Esophagus muscularis mucosa (tissue), 4 donors: ENCODE measurements around the gene ANKRD34A. TPM values are rescaled to one million over a fixed set of nuclear protein-coding genes. Genes with fewer than 3 reads are reported as not detected.

ENCODE experiments used
- DNase-seq: peaks from one replicate; pipeline ENCODE4 v3.0.0-alpha.2; 2017; ENCODE audit errors: extremely low spot score
- H3K27ac ChIP-seq, 4 donors: fragments of 200-600 bp; sonication (generic); replicated peaks in 1 of 4; 1 replicate in 3 of 4; 2 replicates in 1 of 4; pipeline ENCODE4 v1.5.1; 2016 to 2019; ENCODE audit warnings: mild to moderate bottlenecking in 1 of 4
- H3K27me3 ChIP-seq, 4 donors: fragments of 200-600 bp; sonication (generic); one replicate each; pipeline versions ENCODE4 v1.5.1 to v1.6.0; 2016 to 2019
- H3K36me3 ChIP-seq, 4 donors: fragments of 200-600 bp; sonication (generic); one replicate each; pipeline ENCODE4 v1.5.1; 2016 to 2019
- H3K4me1 ChIP-seq, 4 donors: fragments of 200-600 bp; sonication (generic); one replicate each; pipeline ENCODE4 v1.5.1; 2016 to 2019
- H3K4me3 ChIP-seq, 4 donors: fragments of 200-600 bp; sonication (generic); 1 replicate in 2 of 4; 2 replicates in 2 of 4; pipeline ENCODE4 v1.5.1; 2016 to 2019; ENCODE audit warnings: mild to moderate bottlenecking in 4 of 4, moderate library complexity in 1 of 4
- H3K9me3 ChIP-seq, 4 donors: fragments of 200-600 bp; sonication (generic); 1 replicate in 3 of 4; 2 replicates in 1 of 4; pipeline ENCODE4 v1.5.1; 2016 to 2019
- CTCF ChIP-seq, 3 experiments: fragments of 200-600 bp in 2 of 3; fragments of 450-650 bp in 1 of 3; sonication (generic) in 2 of 3; IDR thresholded peaks; one replicate each; pipeline ENCODE4 v1.5.1; 2017 to 2019; ENCODE audit warnings: antibody characterized with exemption in 3 of 3, mild to moderate bottlenecking in 2 of 3, moderate library complexity in 1 of 3
- EP300 ChIP-seq: sonication (generic); formaldehyde crosslinking; IDR thresholded peaks from one replicate; pipeline ENCODE4 v1.6.1; 2017; ENCODE audit warnings: antibody characterized with exemption
- POLR2A ChIP-seq: fragments of 450-650 bp; IDR thresholded peaks from one replicate; pipeline ENCODE4 v1.6.1; 2017; ENCODE audit warnings: antibody characterized with exemption, moderate library complexity, mild to moderate bottlenecking, low read depth
- POLR2AphosphoS5 ChIP-seq, 2 donors: sonication (generic); formaldehyde crosslinking; IDR thresholded peaks; one replicate each; pipeline ENCODE4 v1.6.1; 2017; ENCODE audit warnings: antibody characterized with exemption in 2 of 2
- WGBS: methylation state at CpG from one replicate; pipeline ENCODE4 v1.1.5; 2018; 5-methylcytosine and 5-hydroxymethylcytosine counted together
- intact Hi-C: fragments of 100-400 bp; cut with DNase I; formaldehyde crosslinking; loops from one replicate; pipeline ENCODE4 v1.15.1; 2023
- total RNA-seq, 4 donors: library from RNA; depleted of rRNA; stranded (reverse); fragments of >200 nt; gene quantifications; one replicate each; pipeline versions ENCODE4 v1.1.0 to v1.2.1, GENCODE V29; 2016

Gene ANKRD34A
- total RNA-seq, 4 donors from 2014 or later, result 0.66 to 1.7 (median 1.3) TPM

GRCh38 chr1:145957443-145958319 is 6.7 kb downstream of the ANKRD34A start, which contains the start of gene LIX1L:
TSS of gene LIX1L (minus strand) at chr1:145958017. CDS start at chr1:145957927, 90 bp downstream.
- Histone ChIP-seq H3K27ac (peak within 1 kb of the TSS; percentile 98 to 100 (median 98)), H3K9me3 (no peaks in the 10 kb centered on the region), H3K27me3 (no peaks in the 10 kb centered on the region), H3K4me3 (peak within 1 kb of the TSS; percentile 69 to 98 (median 86)), H3K4me1 (peaks cover 40 to 84% (median 80%) of the 10 kb centered on the region in 4 donors), H3K36me3 (peaks cover 0 to 4% (median 0%) of the 10 kb centered on the region in 4 donors)
- TF ChIP-seq POLR2A, result peak; percentile 84
- no peak for TF ChIP-seq EP300
- TF ChIP-seq CTCF (IDR thresholded peaks at IDR 0.05), result peak in 1 of 3 experiments; percentile 4
- peak in 1 of 2 donors; percentile 95 for TF ChIP-seq POLR2AphosphoS5 (IDR thresholded peaks at IDR 0.05)
- DNase-seq, result peak; percentile 98
- WGBS, result under 1% methylated on average over 19 of the region's 60 CpGs
- intact Hi-C loops, result no loop called here

GRCh38 chr1:145956781-145957442 is 7.5 kb downstream of the ANKRD34A start:
- 0% methylated on average over 3 of the region's 3 CpGs for WGBS
- Histone ChIP-seq H3K4me1 (peaks cover 43 to 76% (median 74%) of the 10 kb centered on the region in 4 donors), H3K9me3 (no peaks in the 10 kb centered on the region), H3K36me3 (peaks cover 0 to 4% (median 1%) of the 10 kb centered on the region in 4 donors), H3K27me3 (no peaks in the 10 kb centered on the region), H3K27ac (peak overlapping the region; percentile 98 to 100 (median 98)), H3K4me3 (peak overlapping the region; percentile 69 to 98 (median 86))
- no peak for DNase-seq
- intact Hi-C loops, result no loop called here
- TF ChIP-seq POLR2AphosphoS5 (IDR thresholded peaks at IDR 0.05), result no peak

- no peaks in the 10 kb centered on the region for H3K9me3 ChIP-seq
- H3K27me3 ChIP-seq, result no peaks in the 10 kb centered on the region
- no peak for TF ChIP-seq POLR2AphosphoS5 (IDR thresholded peaks at IDR 0.05)
- no peak for TF ChIP-seq POLR2A
- TF ChIP-seq CTCF (IDR thresholded peaks at IDR 0.05), result no peak
- no peak for TF ChIP-seq EP300
- DNase-seq, result no peak
- intact Hi-C loops, result no loop called here
- peak overlapping the region; percentile 98 to 100 (median 98) for H3K27ac ChIP-seq
- peaks cover 0 to 4% (median 2%) of the 10 kb centered on the region in 4 donors for H3K36me3 ChIP-seq
- peak overlapping the region; percentile 69 to 98 (median 86) for H3K4me3 ChIP-seq
- H3K4me1 ChIP-seq, result peaks cover 44 to 76% (median 71%) of the 10 kb centered on the region in 4 donors
Measured at GRCh38 chr1:145956361-145956760, 8.0 kb downstream of the ANKRD34A start.

GRCh38 chr1:145955436-145955835 is 8.9 kb downstream of the ANKRD34A start:
- DNase-seq, result no peak
- TF ChIP-seq POLR2AphosphoS5 (IDR thresholded peaks at IDR 0.05), result no peak
- TF ChIP-seq EP300, result no peak
- TF ChIP-seq POLR2A, result no peak
- no peak for TF ChIP-seq CTCF (IDR thresholded peaks at IDR 0.05)
- Histone ChIP-seq H3K36me3 (peaks cover 0 to 4% (median 2%) of the 10 kb centered on the region in 4 donors), H3K9me3 (no peaks in the 10 kb centered on the region), H3K27me3 (no peaks in the 10 kb centered on the region), H3K27ac (peak overlapping the region; percentile 98 to 100 (median 98)), H3K4me1 (peaks cover 47 to 79% (median 74%) of the 10 kb centered on the region in 4 donors), H3K4me3 (peak overlapping the region; percentile 21 to 98 (median 76))
- WGBS, result 8% methylated on average over 2 of the region's 2 CpGs
- intact Hi-C loops, result no loop called here

- Histone ChIP-seq H3K4me3 (no peak overlapping the region), H3K27ac (peak overlapping the region; percentile 4 to 98 (median 38)), H3K9me3 (no peaks in the 10 kb centered on the region), H3K27me3 (no peaks in the 10 kb centered on the region), H3K4me1 (peaks cover 43 to 80% (median 74%) of the 10 kb centered on the region in 4 donors), H3K36me3 (peaks cover 0 to 4% (median 2%) of the 10 kb centered on the region in 4 donors)
- intact Hi-C loops, result no loop called here
- WGBS, result 78% methylated on average over 6 of the region's 6 CpGs
- DNase-seq, result no peak
- TF ChIP-seq EP300 (no peak), CTCF (IDR thresholded peaks at IDR 0.05) (no peak), POLR2AphosphoS5 (IDR thresholded peaks at IDR 0.05) (no peak), POLR2A (no peak)
Measured at GRCh38 chr1:145953861-145954260, 10.5 kb downstream of the ANKRD34A start.
